Measurements from ENCODE around the gene CEP350. TPM values are rescaled to one million over a fixed set of nuclear protein-coding genes. Genes with fewer than 3 reads are reported as not detected.
"Not testable (repeated sequence)": the region's sequence is repeated elsewhere in the genome, so short reads cannot be mapped to it uniquely, and the experiment has no call there.

Gene CEP350
- total RNA-seq, 1 experiment from 2014 or later, result 16.1 TPM

- no peak for DNase-seq (ENCODE audit: low spot score)
Observed at GRCh38 chr1:179950651-179951050, 4.0 kb upstream of the CEP350 start.

GRCh38 chr1:179951383-179952144 is 3.0 kb upstream of the CEP350 start:
- DNase-seq (ENCODE audit: low spot score), result no peak

GRCh38 chr1:179952186-179952585 is 2.4 kb upstream of the CEP350 start:
- no peak for DNase-seq (ENCODE audit: low spot score)

- peak; percentile 84 for DNase-seq (ENCODE audit: low spot score)
Observed at GRCh38 chr1:179953974-179954492, 577 bp upstream of the CEP350 start.

- DNase-seq (ENCODE audit: low spot score), result peak; percentile 58
Observed at GRCh38 chr1:179955287-179955680, 674 bp downstream of the CEP350 start.

GRCh38 chr1:179955731-179956130 is 1.1 kb downstream of the CEP350 start:
- no peak for DNase-seq (ENCODE audit: low spot score)

- no peak for DNase-seq (ENCODE audit: low spot score)
Observed at GRCh38 chr1:179958359-179958758, 3.7 kb downstream of the CEP350 start.

GRCh38 chr1:179962168-179962567 is 7.6 kb downstream of the CEP350 start:
- not testable (repeated sequence) for DNase-seq (ENCODE audit: low spot score)

GRCh38 chr1:179966551-179966950 is 11.9 kb downstream of the CEP350 start:
- no peak for DNase-seq (ENCODE audit: low spot score)

GRCh38 chr1:179968284-179968993 is 13.8 kb downstream of the CEP350 start:
- no peak for DNase-seq (ENCODE audit: low spot score)

- DNase-seq (ENCODE audit: low spot score), result no peak
Observed at GRCh38 chr1:179968994-179969919, 14.6 kb downstream of the CEP350 start.

- no peak for DNase-seq (ENCODE audit: low spot score)
Observed at GRCh38 chr1:179969962-179970361, 15.4 kb downstream of the CEP350 start.

- DNase-seq (ENCODE audit: low spot score), result no peak
Observed at GRCh38 chr1:179971563-179972496, 17.2 kb downstream of the CEP350 start.

GRCh38 chr1:179973198-179974110 is 18.8 kb downstream of the CEP350 start:
- DNase-seq (ENCODE audit: low spot score), result no peak

- DNase-seq (ENCODE audit: low spot score), result no peak
Observed at GRCh38 chr1:179976970-179977651, 22.5 kb downstream of the CEP350 start.

GRCh38 chr1:179978199-179979079 is 23.8 kb downstream of the CEP350 start:
- no peak for DNase-seq (ENCODE audit: low spot score)

GRCh38 chr1:179984101-179984500 is 29.5 kb downstream of the CEP350 start:
- DNase-seq (ENCODE audit: low spot score), result no peak

- no peak for DNase-seq (ENCODE audit: low spot score)
Observed at GRCh38 chr1:179984942-179985341, 30.3 kb downstream of the CEP350 start.
